Activated CD8-positive, alpha-beta memory T cell treated with anti-CD3 and anti-CD28 coated beads, Interleukin-2, amount 50 U/mL, for 48 hours (primary cell): Measurements from ENCODE around the gene CHP1.
"Not testable (repeated sequence)": the region's sequence is repeated elsewhere in the genome, so short reads cannot be mapped to it uniquely, and the experiment has no call there.

Source experiments
- DNase-seq: peaks from one replicate; pipeline ENCODE4 v3.0.0-alpha.2; 2020

Gene CHP1

DNA sequence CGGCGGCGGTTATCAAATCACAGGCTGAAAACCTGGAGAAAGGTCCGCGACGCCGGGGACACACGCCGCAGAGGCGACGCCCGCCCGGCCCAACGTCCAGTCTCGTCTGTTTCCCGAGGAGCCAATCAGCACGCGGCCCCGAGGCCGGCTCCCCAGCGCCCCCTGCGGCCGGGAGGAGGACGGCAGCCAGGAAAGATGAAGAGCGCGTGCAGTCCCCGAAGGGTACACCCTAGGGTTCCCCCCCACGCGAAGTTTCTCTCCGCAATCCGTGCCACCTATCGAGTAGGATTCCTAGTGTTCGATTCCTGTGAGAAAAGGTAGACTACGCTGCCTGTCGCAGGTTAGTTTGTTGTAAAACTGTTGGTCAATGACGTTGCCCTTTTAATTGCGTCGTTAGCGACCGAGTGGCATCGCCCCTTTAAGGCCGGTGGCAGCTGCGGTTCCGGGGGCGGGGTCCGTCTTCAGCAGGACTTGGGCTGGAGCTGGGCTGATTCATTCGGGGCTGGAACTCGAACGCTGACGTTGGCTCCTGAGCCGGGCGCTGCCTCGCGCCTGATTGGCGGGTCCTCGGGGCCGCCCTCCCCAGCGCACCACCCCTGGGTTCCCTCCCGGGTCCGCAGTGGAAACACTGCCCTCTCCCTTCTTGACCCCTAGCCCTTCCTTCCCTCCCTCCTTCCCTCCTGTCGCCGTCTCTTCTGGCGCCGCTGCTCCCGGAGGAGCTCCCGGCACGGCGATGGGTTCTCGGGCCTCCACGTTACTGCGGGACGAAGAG, at the start of gene CHP1, which contains the start of gene EXD1:
TSS of gene CHP1 (plus strand) at position 619 of the 772 bp plus-strand sequence. CDS start at position 734, 115 bp downstream.
TSS of gene EXD1 (minus strand) at position 108 of the 772 bp plus-strand sequence. CDS start 4,182 bp downstream, outside the sequence.
- peak; percentile 97 for DNase-seq

GRCh38 chr15:41182266-41182665, 48.8 kb upstream of the CHP1 start:
- no peak for DNase-seq

GRCh38 chr15:41183581-41183980, 47.5 kb upstream of the CHP1 start:
- DNase-seq, result no peak

- DNase-seq, result no peak
Observed at GRCh38 chr15:41194444-41194843, 36.6 kb upstream of the CHP1 start.

DNA sequence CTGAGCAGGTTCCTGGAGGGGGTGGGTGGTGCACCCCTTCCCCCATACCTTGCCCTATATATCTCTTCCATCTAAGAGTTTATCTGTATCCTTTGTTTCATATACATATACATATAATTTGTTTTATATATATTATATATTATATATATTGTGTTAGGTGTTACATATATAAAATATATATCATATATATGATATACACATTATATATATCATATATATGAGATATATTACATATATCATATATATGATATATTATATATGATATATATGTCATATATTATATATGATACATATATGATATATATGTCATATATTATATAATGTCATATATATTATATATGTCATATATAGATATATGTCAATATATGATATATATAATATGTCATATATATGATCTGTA, 31.6 kb upstream of the CHP1 start:
- no peak for DNase-seq

DNA sequence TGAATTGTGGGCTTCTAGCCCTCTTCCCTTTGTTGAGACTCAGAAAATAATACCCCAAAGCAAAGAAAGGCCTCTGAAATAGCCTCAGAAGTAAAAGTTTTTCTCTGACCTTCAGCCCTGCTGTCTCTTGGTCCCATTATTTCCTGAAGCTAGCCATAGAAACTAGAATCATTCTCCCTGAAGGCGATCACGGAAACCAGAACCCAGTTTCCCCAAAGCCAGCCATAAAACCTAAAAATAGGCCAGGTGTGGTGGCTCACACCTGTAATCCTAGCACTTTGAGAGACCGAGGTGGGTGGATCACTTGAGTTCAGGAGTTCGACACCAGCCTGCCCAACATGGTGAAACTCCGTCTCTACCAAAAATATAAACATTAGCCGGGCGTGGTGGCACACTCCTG, 27.7 kb upstream of the CHP1 start:
- no peak for DNase-seq

DNA sequence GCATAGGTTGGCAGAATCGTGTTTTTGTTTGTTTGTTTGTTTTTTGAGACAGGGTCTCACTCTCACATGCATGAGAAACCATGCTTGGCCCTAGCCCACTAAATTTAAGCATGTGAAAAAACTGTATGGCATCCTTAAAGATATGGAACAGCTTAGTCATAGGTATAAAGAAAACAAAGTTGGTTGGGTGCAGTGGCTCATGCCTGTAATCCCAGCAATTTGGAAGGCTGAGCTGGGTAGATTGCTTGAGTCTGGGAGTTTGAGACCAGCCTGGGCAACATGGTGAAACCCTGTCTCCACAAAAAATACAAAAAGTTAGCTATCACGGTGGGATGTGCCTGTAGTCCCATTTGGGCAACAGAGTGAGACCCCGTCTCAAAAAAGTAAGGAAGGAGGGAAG, 25.8 kb upstream of the CHP1 start:
- no peak for DNase-seq

DNA sequence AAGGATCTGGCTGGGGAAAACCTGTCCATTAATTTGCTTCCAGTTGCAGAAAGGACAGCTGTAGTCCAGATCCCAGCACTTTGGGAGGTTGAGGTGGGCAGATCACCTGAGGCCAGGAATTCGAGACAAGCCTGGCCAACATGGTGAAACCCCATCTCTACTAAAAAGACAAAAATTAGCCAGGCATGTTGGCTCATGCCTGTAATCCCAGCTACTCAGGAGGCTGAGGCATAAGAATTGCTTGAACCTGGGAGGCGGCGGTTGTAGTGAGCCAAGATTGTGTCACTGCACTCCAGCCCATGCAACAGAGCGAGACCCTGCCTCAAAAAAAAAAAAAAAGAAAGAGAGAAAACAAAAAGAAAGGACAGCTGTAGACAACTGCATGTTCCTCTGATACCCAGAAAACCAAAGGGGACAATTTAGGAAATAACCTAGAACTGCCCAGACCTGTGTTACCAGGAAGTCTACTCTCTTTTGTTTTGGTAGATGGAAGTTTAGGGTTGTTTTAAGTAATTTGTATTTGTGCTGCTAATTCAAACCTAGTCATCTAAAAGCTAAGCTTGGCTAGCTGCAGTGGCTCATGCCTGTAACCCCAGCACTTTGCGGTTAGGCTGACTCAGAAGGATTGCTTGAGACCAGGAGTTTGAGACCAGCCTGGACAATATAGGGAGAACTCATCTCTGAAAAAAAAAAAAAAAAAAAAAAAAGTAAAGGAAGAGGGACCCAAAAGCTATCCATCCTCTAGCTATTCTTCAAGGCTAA, 23.2 kb upstream of the CHP1 start:
- no peak for DNase-seq

- no peak for DNase-seq
Observed at GRCh38 chr15:41215708-41216107, 15.4 kb upstream of the CHP1 start.

DNA sequence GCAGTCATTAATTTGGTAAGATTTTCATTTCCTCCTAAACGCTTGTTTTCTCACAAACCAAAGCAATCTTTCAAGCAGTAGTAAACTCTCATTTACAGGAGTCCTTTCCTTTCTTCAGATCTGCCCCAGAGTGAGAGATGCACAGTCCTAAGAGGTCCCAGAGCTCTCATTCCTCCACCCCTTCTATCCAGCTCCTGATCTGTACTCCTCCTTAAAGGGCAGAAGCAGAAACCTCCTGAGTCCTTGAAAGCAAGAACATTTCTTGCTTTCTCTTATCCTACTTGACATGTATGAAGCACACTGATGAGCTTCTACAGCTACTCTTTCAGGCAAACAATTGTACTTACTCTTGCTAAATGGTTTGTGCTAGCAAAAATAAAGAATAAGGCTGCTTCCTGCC, 12.2 kb upstream of the CHP1 start:
- no peak for DNase-seq

- DNase-seq, result no peak
Observed at GRCh38 chr15:41219381-41219780, 11.7 kb upstream of the CHP1 start.

- no peak for DNase-seq
Observed at GRCh38 chr15:41230345-41230649, 771 bp upstream of the CHP1 start.

DNA sequence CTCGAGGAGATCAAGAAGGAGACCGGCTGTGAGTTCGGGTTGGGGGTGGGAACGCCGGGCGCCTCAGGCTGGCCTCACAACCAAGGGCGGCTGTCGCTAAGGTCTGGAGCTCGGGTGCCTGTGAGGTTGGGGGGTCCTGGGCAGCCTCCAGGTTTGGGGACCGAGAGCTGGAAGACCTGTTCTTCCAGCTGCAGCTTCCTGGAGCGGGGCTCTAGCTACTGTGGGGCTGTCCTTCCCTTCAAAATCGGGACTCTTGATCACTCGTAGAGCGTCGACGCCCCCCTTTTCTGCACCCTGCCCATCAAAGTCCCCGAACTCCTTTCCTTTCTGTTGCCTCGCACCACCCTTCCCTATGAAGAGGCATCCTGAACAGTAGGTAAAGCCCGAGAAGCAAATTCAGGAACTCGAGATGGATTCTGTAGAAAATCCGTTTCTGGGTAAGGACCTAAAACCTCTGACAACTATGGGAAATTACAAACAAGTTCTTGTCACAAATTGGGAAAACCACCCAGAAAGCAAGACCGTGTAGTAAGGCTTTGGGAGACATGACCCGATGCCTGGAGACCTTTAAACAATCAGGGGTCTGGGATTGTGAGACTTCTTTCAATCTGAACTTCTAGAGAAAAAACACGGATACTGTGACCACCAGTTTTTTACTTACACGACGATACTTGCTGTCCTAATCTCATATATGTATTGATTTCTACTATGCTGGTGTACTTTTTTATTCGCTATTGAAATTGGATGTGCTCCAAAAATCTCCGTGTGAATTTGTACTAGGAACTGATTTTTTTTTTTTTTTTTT, 556 bp downstream of the CHP1 start:
- DNase-seq, result no peak

DNA sequence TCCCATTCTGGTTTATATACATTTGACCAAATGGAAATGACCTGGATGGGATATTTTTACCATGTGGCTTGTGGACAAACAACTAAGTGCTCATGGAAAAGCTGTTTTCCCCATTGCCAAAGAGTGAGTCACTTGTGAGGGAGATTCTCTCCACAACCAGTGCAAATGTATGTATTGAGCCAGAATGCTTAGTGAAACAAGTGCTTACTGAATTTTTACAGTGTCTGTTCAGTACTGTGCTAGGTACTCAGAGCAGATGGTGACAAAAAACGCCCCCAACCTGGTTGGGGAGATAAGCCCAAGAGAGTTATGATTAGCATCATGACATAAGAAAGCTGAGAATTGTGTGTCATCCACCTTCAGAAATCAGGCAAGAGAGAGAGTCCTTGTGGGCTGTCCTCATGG, 2.3 kb downstream of the CHP1 start:
- DNase-seq, result no peak

- not testable (repeated sequence) for DNase-seq
Observed at GRCh38 chr15:41235228-41235627, 4.2 kb downstream of the CHP1 start.

- no peak for DNase-seq
Observed at GRCh38 chr15:41235929-41236328, 4.9 kb downstream of the CHP1 start.

- no peak for DNase-seq
Observed at GRCh38 chr15:41238100-41238499, 7.0 kb downstream of the CHP1 start.

DNA sequence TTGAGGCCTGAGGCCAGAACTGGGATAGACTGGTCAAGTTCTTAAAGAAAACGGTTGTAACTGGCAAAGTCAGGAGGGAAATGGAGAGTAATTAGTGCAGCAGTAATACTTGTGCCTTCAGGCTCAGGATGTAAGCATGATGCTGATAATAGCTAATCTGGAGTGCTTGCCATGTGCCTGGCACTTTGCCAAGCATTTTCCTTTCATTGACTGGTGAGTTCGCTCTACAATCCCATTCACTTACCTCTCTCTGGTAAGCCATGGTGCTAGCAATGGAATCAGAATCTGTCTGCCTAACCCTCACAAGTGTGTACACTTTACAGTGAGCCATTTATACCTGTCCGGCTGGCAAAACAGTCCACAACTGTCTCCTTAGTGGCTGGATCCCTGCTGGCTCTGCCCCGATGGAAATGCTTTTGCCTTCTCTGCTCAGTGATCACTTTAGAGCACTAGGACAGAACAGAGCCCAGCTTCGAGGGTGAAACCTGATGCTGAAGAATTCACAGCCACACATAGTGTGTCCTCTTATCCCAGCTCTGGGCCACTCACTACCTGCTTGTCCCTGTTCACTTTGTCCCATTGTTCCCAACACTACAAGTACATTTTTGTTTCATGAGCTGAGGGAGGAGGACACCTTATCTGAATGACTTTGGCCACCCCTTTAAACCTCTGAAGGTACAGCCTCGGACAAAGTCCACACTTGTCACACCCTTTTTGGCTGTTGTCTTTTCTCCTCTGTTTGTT, 10.3 kb downstream of the CHP1 start:
- DNase-seq, result no peak

DNA sequence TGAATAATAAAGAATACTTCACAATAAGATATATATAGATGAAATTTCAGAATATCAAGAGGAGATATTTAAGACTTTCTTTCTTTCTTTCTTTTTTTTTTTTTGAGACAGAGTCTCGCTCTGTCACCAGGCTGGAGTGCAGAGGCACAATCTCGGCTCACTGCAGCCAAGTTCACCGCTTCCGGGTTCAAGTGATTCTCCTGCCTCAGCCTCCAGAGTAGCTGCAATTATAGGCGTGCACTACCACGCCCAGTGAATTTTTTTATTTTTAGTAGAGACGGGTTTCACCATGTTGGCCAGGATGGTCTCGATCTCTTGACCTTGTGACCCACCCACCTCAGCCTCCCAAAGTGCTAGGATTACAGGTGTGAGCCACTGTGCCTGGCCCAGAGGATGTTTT, 19.7 kb downstream of the CHP1 start:
- not testable (repeated sequence) for DNase-seq

DNA sequence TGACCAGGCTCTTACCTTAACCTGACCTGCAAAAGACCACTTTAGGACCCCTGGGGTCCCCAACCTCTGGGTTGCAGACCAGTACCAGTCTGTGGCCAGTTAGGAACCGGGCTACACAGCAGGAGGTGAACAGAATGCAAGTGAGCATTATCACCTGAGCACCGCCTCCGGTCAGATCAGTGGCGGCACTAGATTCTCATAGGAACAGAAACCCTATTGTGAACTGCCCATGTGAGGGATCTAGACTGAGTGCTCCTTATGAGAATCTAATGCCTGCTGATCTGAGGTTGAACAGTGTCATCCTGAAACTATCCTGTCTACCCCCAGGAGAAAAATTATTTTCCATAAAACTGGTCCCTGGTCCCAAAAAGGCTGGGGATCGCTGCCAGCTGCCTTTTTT, 20.3 kb downstream of the CHP1 start:
- no peak for DNase-seq

DNA sequence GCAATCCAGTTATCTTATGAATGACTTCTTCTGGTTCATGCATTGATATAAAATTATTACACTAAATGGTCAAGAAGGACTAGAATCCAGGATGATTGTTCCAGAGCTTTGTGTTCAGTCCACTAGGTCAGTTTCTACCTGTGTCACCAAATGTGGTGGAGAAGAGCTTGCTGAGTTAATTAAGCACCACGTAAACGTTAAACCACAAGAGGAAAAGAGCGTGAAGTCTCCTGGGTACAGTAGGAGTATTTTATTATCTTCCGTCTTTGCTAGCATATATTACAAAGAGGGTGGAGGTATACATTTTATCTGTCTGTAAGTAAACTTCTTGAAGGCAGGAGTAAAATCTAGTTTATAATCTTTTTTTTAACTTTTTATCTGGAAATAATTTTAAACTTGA, 23.5 kb downstream of the CHP1 start:
- DNase-seq, result no peak

DNA sequence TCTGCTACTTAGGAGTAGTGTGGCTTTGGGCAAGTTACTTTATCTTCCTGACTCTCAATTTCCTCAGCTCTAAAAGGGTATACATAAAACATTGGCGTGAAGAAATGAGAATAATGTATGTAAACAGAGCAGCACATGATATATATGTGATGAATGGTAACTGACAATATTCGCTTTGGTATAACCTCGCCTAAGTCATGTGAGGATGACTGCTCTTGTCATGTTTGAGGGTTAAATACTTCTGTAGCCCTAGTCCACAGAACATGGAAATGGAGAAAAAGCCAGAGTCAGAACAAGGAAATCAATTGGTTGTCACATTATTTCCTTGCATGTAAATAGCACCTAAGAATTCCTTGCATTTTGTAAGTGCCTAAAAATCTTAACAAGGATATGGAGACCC, 25.0 kb downstream of the CHP1 start:
- DNase-seq, result no peak

GRCh38 chr15:41256577-41257038, 25.5 kb downstream of the CHP1 start:
- no peak for DNase-seq
